Measurements from ENCODE around the gene DUSP21. TPM values are rescaled to one million over a fixed set of nuclear protein-coding genes. Genes with fewer than 3 reads are reported as not detected.

The DUSP21 gene
- total and polyA plus RNA-seq, 2 donors (not counting 1 experiment from before 2014, with no cell fraction given) = not detected

- ATAC-seq (ENCODE audit: low read depth) (no peak), DNase-seq (no peak)
- Histone ChIP-seq H3K36me3 (replicated peaks in 1 of 2; ENCODE audit: control extremely low read depth in 1 of 2, control insufficient read depth in 1 of 2, extremely low read depth in 1 of 2, insufficient read depth in 2 of 2, low read length in 1 of 2) (no peaks in the 10 kb centered on the region), H3K27me3 (replicated peaks in 1 of 4; ENCODE audit: control extremely low read depth in 1 of 4, control insufficient read depth in 3 of 4, insufficient read depth in 4 of 4, low read length in 3 of 4) (no peaks in the 10 kb centered on the region), H4K20me1 (ENCODE audit: control insufficient read depth, insufficient read depth, low read length, poor library complexity, severe bottlenecking) (peaks cover 73% of the 10 kb centered on the region), H3K9ac (ENCODE audit: low read length) (no peak overlapping the region), H3K4me3 (ENCODE audit: control extremely low read depth in 1 of 5, extremely low read depth in 1 of 5, insufficient read depth in 1 of 5, low read depth in 2 of 5, low read length in 4 of 5) (no peak overlapping the region), H3K4me1 (ENCODE audit: control insufficient read depth in 2 of 2, insufficient read depth in 2 of 2, low read length in 2 of 2) (peaks cover 6 to 27% of the 10 kb centered on the region in 2 donors), H3K27ac (ENCODE audit: low read length in 2 of 2) (no peak overlapping the region), H3K9me3 (ENCODE audit: control extremely low read depth in 1 of 3, control insufficient read depth in 2 of 3, insufficient read depth in 1 of 3, low read length in 2 of 3) (no peaks in the 10 kb centered on the region), H3K79me2 (ENCODE audit: control insufficient read depth, insufficient read depth, low read length) (peaks cover 100% of the 10 kb centered on the region), H2AFZ (ENCODE audit: insufficient read depth, low read depth, low read length, poor library complexity, severe bottlenecking) (no peak overlapping the region), H3K4me2 (replicated peaks; ENCODE audit: low read depth, low read length, poor library complexity, severe bottlenecking) (no peak overlapping the region)
- no peak for TF ChIP-seq EZH2 (IDR thresholded peaks at IDR 0.05; ENCODE audit: borderline replicate concordance, insufficient read depth, low read depth, low read length, poor library complexity, severe bottlenecking)
- TF ChIP-seq CTCF (IDR thresholded peaks at IDR 0.05) = no peak
- Mint-ChIP-seq H3K4me3 (no peak overlapping the region), H3K27me3 (no peaks in the 10 kb centered on the region), H3K9me3 (ENCODE audit: insufficient read depth) (no peaks in the 10 kb centered on the region), H3K4me1 (peaks cover 34% of the 10 kb centered on the region), H3K27ac (no peak overlapping the region)
- WGBS (ENCODE audit: insufficient coverage) = no CpG with 5 or more reads among the region's 8 CpGs
- intact Hi-C loops (cut with micrococcal nuclease) = no loop called here
- POLR2A ChIA-PET = no interaction called here
- CTCF ChIA-PET = no interaction called here
Measured at GRCh38 chrX:44878780-44879179, 35.0 kb downstream of the DUSP21 start.

- Histone ChIP-seq H3K4me2 (replicated peaks; ENCODE audit: low read depth, low read length, poor library complexity, severe bottlenecking) (no peak overlapping the region), H3K27me3 (replicated peaks in 1 of 4; ENCODE audit: control extremely low read depth in 1 of 4, control insufficient read depth in 3 of 4, insufficient read depth in 4 of 4, low read length in 3 of 4) (no peaks in the 10 kb centered on the region), H3K79me2 (ENCODE audit: control insufficient read depth, insufficient read depth, low read length) (peaks cover 100% of the 10 kb centered on the region), H3K9ac (ENCODE audit: low read length) (no peak overlapping the region), H4K20me1 (ENCODE audit: control insufficient read depth, insufficient read depth, low read length, poor library complexity, severe bottlenecking) (peaks cover 94% of the 10 kb centered on the region), H3K27ac (ENCODE audit: low read length in 2 of 2) (no peak overlapping the region), H3K9me3 (ENCODE audit: control extremely low read depth in 1 of 3, control insufficient read depth in 2 of 3, insufficient read depth in 1 of 3, low read length in 2 of 3) (no peaks in the 10 kb centered on the region), H3K4me1 (ENCODE audit: control insufficient read depth in 2 of 2, insufficient read depth in 2 of 2, low read length in 2 of 2) (peaks cover 6 to 30% of the 10 kb centered on the region in 2 donors), H2AFZ (ENCODE audit: insufficient read depth, low read depth, low read length, poor library complexity, severe bottlenecking) (no peak overlapping the region), H3K36me3 (replicated peaks in 1 of 2; ENCODE audit: control extremely low read depth in 1 of 2, control insufficient read depth in 1 of 2, extremely low read depth in 1 of 2, insufficient read depth in 2 of 2, low read length in 1 of 2) (no peaks in the 10 kb centered on the region), H3K4me3 (ENCODE audit: control extremely low read depth in 1 of 5, extremely low read depth in 1 of 5, insufficient read depth in 1 of 5, low read depth in 2 of 5, low read length in 4 of 5) (no peak overlapping the region)
- ChIA-PET CTCF (no interaction called here), POLR2A (interaction anchor here (0.5 kb wide), 1 partner anchor 189 kb away, joined by 4 read pairs; no protein-coding TSS in a partner anchor)
- no peak for ATAC-seq (ENCODE audit: low read depth)
- Mint-ChIP-seq H3K4me3 (no peak overlapping the region), H3K27me3 (no peaks in the 10 kb centered on the region), H3K27ac (no peak overlapping the region), H3K9me3 (ENCODE audit: insufficient read depth) (no peaks in the 10 kb centered on the region), H3K4me1 (peaks cover 42% of the 10 kb centered on the region)
- WGBS (ENCODE audit: insufficient coverage) = no CpG with 5 or more reads among the region's 10 CpGs
- TF ChIP-seq EZH2 (IDR thresholded peaks at IDR 0.05; ENCODE audit: borderline replicate concordance, insufficient read depth, low read depth, low read length, poor library complexity, severe bottlenecking) (no peak), CTCF (IDR thresholded peaks at IDR 0.05) (no peak)
- DNase-seq = no peak
- intact Hi-C loops (cut with micrococcal nuclease) = no loop called here
Measured at GRCh38 chrX:44881549-44881948, 37.7 kb downstream of the DUSP21 start.
